Measurements from ENCODE around the gene EPN3. TPM values are rescaled to one million over a fixed set of nuclear protein-coding genes. Genes with fewer than 3 reads are reported as not detected.

Gene EPN3
- total and polyA plus RNA-seq, 5 experiments from 2014 or later: not detected

DNA sequence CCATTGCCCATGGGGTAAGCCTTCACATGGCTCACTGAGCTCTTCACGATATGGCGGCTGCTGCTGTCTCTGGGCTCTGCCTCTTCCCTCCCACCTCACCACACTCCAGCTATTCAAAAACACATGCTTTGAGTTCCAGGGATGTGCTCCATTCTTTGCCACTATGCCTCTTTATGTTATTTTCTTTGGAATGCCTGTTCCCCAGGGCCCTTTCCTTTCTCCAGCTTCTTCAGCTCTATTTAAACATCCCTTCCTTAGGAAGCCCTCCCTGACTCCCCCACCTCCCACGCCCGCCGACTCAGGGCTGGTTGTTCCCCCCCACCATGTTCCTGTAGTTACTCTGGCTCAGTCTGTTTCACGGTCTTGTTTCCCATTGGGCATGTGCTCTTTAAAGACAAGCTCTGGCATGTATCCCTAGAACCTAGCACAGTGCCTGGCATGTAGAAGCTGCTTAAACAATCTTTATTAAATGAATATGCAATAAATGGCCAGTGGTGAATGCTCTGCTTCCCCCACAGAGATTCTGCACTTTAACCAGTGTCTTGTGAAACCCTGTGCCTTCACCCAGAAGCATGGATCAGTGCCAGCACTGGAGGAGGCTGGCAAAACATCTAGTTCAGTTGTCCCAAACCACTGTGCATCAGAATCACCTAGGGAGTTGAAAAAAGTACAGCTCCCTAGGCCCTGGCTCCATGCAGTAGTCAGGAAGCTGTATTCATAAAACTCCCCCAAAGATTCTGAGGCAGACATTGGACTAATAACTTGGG is 17.4 kb upstream of the EPN3 start:
- ATAC-seq (no peak), DNase-seq (peak in 1 of 10 donors; percentile 32)
- H3K27me3 Mint-ChIP-seq: no peaks in the 10 kb centered on the region
- no peak overlapping the region for H3K27ac Mint-ChIP-seq
- H3K36me3 Mint-ChIP-seq: no peaks in the 10 kb centered on the region
- POLR2A ChIA-PET: no interaction called here
- H3K9me3 Mint-ChIP-seq: no peaks in the 10 kb centered on the region
- no peak overlapping the region for H3K4me3 Mint-ChIP-seq
- peaks cover 4 to 12% (median 6%) of the 10 kb centered on the region in 4 donors for H3K4me1 Mint-ChIP-seq

DNA sequence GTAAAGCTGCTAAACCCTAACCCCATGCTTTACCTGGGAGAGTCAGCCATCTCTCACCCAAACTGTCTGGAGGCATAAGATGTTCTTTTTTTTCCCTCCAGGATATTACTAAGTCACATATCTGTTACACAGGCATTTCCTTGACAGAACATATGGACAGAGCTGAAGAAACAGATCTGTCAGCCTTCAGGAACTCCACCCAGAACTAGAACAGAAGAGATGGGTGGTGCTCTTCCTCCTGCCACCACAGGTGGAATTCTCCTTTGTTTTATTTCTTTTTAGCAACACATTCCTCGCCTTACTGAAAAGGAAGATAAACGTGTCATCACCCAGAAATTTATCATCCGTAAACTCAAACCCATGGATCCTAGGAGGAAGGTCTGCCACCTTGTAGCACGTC is 15.5 kb upstream of the EPN3 start:
- no peaks in the 10 kb centered on the region for H3K36me3 Mint-ChIP-seq

GRCh38 chr17:50517504-50518383 is 14.8 kb upstream of the EPN3 start:
- H3K27me3 Mint-ChIP-seq: no peaks in the 10 kb centered on the region
- no peaks in the 10 kb centered on the region for H3K9me3 Mint-ChIP-seq
- POLR2A ChIA-PET: no interaction called here
- no peaks in the 10 kb centered on the region for H3K36me3 Mint-ChIP-seq
- peak overlapping the region in 1 of 10 donors; percentile 77 for H3K27ac Mint-ChIP-seq
- H3K4me3 Mint-ChIP-seq: no peak overlapping the region
- H3K4me1 Mint-ChIP-seq: peaks cover 0 to 4% (median 0%) of the 10 kb centered on the region in 4 donors
- ATAC-seq (no peak), DNase-seq (no peak)

More for the DNA sequence above, 15.5 kb upstream of the EPN3 start:
- Mint-ChIP-seq H3K4me1 (peaks cover 0 to 4% (median 0%) of the 10 kb centered on the region in 4 donors), H3K27ac (peak overlapping the region in 2 of 10 donors; percentile 11 to 14), H3K4me3 (no peak overlapping the region), H3K9me3 (no peaks in the 10 kb centered on the region), H3K27me3 (no peaks in the 10 kb centered on the region)
- no peak for DNase-seq
- POLR2A ChIA-PET: interaction anchor here (0.6 kb wide), 1 partner anchor 43 kb away, joined by 3 read pairs; no protein-coding TSS in a partner anchor
- no peak for ATAC-seq

DNA sequence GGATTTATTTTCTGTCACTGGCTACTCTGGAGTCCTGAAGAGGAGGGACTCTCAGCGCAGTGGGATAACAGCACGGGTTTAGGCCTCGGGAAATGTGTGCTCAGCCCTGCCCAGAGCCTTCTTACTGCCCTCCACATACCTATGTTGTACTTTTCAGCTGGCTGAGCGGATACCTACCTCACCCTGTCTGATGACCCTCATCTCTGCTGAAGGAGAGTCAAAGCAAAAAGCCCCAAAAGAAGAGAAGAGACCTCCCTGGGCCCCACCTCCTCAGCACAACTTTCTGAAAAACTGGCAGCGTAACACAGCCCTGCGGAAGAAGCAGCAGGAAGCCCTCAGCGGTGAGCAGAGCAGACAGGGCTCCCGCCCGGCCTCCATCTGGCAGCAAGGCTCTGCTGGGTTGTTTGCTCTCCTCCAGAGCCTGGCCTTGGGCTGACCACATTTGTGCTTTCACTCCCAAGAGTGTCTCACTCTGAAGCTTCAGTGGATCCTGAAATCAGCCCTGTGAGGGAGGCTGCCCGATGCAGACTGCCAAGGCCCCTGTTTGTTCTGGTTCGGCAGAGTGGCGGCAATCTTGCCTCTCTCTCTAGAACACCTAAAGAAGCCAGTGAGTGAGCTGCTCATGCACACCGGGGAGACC is 14.0 kb upstream of the EPN3 start:
- POLR2A ChIA-PET: no interaction called here
- Mint-ChIP-seq H3K27ac (peak overlapping the region in 3 of 10 donors; percentile 14 to 59 (median 57)), H3K4me1 (peaks cover 0 to 4% (median 0%) of the 10 kb centered on the region in 4 donors), H3K9me3 (no peaks in the 10 kb centered on the region), H3K36me3 (no peaks in the 10 kb centered on the region), H3K27me3 (no peaks in the 10 kb centered on the region), H3K4me3 (no peak overlapping the region)
- no peak for DNase-seq
- no peak for ATAC-seq

DNA sequence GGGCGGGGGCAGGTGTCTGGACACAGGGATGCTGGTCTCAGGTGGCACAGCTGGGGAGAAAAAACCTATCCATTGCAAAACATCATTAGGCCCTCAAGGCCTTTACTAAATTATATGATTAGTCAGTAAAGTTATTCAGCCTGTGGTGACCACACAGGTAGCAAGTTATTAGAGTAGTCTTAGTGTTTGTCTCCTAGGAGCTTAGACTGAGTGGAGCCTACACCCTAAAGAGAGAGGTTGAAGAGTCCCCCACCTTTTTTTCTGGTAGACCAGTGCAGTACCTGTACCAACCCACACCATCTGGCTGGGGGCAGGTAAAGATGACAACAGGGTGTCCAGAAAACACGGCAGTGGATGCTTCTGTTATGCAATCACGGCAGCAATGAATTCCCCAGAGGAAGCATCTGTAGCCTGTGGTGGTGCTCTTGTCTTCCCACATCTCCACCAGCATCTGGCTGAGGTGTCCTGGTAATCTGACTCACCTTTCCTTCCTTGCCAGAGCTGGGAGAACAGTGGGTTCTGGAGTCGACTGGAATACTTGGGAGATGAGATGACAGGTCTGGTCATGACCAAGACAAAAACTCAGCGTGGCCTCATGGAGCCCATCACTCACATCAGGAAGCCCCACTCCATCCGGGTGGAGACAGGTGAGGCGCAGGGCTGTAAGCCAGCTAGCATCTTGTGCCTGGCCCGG is 13.2 kb upstream of the EPN3 start:
- Mint-ChIP-seq H3K27me3 (no peaks in the 10 kb centered on the region), H3K27ac (no peak overlapping the region), H3K4me3 (no peak overlapping the region), H3K4me1 (peaks cover 0 to 4% (median 0%) of the 10 kb centered on the region in 4 donors), H3K36me3 (no peaks in the 10 kb centered on the region), H3K9me3 (no peaks in the 10 kb centered on the region)
- POLR2A ChIA-PET: no interaction called here
- DNase-seq (no peak), ATAC-seq (no peak)

GRCh38 chr17:50520483-50520882 is 12.1 kb upstream of the EPN3 start:
- H3K9me3 Mint-ChIP-seq: no peaks in the 10 kb centered on the region
- ATAC-seq (no peak), DNase-seq (no peak)
- H3K27ac Mint-ChIP-seq: no peak overlapping the region
- H3K36me3 Mint-ChIP-seq: no peaks in the 10 kb centered on the region
- no peaks in the 10 kb centered on the region for H3K27me3 Mint-ChIP-seq
- H3K4me1 Mint-ChIP-seq: peaks cover 0 to 4% (median 0%) of the 10 kb centered on the region in 4 donors
- H3K4me3 Mint-ChIP-seq: no peak overlapping the region
- POLR2A ChIA-PET: no interaction called here

DNA sequence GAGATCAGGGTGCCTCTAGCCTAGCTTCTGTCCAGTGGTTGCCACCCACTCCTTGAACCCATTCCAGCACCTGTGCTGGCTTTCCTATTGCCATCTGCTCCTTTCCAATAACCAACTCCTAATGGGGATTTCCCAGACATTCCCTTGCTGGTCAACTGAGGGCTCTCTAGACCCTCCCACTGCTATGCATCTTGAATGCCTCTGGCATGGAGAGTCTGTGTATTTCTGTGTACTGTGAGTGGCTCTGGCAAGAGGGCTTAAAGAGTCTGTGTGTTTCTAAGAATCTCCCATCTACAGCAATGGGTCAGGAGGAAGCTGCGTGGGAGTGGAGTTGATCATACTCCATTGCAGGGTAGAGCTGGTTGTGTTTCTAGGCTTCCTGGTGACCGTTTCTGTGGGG is 11.0 kb upstream of the EPN3 start:
- ATAC-seq (no peak), DNase-seq (no peak)
- H3K4me3 Mint-ChIP-seq: no peak overlapping the region
- H3K27ac Mint-ChIP-seq: no peak overlapping the region
- H3K9me3 Mint-ChIP-seq: no peaks in the 10 kb centered on the region
- no peaks in the 10 kb centered on the region for H3K27me3 Mint-ChIP-seq
- POLR2A ChIA-PET: no interaction called here
- H3K4me1 Mint-ChIP-seq: peaks cover 0 to 4% (median 0%) of the 10 kb centered on the region in 4 donors
- H3K36me3 Mint-ChIP-seq: no peaks in the 10 kb centered on the region

DNA sequence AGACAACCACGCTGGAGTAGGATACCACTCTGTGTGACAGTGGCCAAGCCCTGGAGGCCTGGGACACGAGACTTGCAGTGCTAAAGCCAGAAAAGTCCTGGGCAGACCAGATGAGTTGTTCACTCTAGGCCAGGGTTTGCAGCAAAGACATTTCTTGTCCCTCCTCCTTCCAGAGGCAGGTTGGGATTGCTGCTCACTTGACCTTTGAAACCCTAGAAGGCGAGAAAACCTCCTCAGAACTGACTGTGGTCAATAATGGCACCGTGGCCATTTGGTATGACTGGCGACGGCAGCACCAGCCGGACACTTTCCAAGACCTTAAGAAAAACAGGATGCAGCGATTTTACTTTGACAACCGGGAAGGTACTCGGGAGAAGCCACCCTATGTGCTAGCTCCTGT is 9.8 kb upstream of the EPN3 start:
- DNase-seq: no peak
- no peak for ATAC-seq
- Mint-ChIP-seq H3K4me3 (no peak overlapping the region), H3K36me3 (no peaks in the 10 kb centered on the region), H3K9me3 (no peaks in the 10 kb centered on the region), H3K27me3 (no peaks in the 10 kb centered on the region), H3K27ac (peak overlapping the region in 1 of 10 donors; percentile 32), H3K4me1 (peaks cover 0 to 1% (median 0%) of the 10 kb centered on the region in 4 donors)
- POLR2A ChIA-PET: no interaction called here

GRCh38 chr17:50523208-50523607 is 9.3 kb upstream of the EPN3 start:
- no peak for ATAC-seq
- peak overlapping the region in 1 of 10 donors; percentile 32 for H3K27ac Mint-ChIP-seq
- no peaks in the 10 kb centered on the region for H3K9me3 Mint-ChIP-seq
- POLR2A ChIA-PET: no interaction called here
- peaks cover 0 to 3% (median under 1%) of the 10 kb centered on the region in 5 donors for H3K27me3 Mint-ChIP-seq
- DNase-seq: no peak
- no peak overlapping the region for H3K4me3 Mint-ChIP-seq
- H3K36me3 Mint-ChIP-seq: no peaks in the 10 kb centered on the region
- H3K4me1 Mint-ChIP-seq: peaks cover 0 to 1% (median 0%) of the 10 kb centered on the region in 4 donors

DNA sequence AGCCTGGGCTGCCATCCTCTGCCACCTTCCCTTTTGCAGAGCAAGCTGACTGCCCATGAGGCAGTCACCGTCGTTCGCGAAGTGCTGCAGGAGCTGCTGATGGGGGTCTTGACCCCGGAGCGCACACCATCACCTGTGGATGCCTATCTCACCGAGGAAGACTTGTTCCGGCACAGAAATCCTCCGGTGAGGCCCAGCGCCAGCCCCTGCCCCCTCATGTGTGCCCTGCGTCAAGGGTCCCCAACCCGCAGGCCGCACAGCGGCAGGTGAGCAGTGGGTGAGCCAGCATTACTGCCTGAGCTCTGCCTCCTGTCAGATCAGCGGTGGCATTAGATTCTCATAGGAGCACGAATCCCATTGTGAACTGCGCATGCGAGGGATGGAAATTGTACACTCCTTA is 7.7 kb upstream of the EPN3 start:
- Mint-ChIP-seq H3K4me3 (no peak overlapping the region), H3K4me1 (no peaks in the 10 kb centered on the region), H3K27me3 (peaks cover 8 to 20% (median 15%) of the 10 kb centered on the region in 5 donors), H3K9me3 (no peaks in the 10 kb centered on the region), H3K27ac (no peak overlapping the region), H3K36me3 (no peaks in the 10 kb centered on the region)
- ATAC-seq (no peak), DNase-seq (no peak)
- POLR2A ChIA-PET: interaction anchor here (0.6 kb wide), 1 partner anchor 51 kb away, joined by 8 read pairs; no protein-coding TSS in a partner anchor

GRCh38 chr17:50527155-50527762 is 5.3 kb upstream of the EPN3 start:
- Mint-ChIP-seq H3K4me1 (peaks cover 0 to 8% (median 5%) of the 10 kb centered on the region in 4 donors), H3K27ac (no peak overlapping the region), H3K27me3 (peaks cover 23 to 44% (median 33%) of the 10 kb centered on the region in 5 donors), H3K36me3 (no peaks in the 10 kb centered on the region), H3K4me3 (no peak overlapping the region), H3K9me3 (no peaks in the 10 kb centered on the region)
- no peak for DNase-seq
- ATAC-seq: no peak
- POLR2A ChIA-PET: no interaction called here

DNA sequence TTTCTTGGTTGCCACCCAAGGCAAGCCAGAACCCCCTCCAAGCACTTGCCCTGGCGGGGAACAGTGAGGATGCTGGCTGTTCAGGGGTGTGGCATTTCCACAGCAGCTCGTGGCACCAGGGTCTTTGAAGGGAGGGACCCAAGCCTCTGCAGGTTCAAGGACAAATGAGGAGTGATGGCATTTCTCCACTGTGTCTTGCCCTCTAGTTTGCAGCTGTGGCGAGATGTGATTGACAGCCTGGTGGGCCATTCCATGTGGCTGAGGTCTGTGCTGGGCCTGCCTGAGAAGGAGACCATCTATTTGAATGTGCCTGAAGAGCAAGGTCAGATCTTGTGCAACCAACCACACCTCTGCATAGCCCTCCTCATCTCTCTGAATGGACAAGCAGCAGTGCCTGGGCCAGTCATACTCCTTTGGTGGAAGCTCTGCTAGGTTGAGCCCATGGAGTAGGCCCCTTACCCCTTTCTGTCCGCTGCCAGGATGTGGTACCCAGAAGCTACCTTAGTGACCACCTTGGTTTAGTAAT is 4.5 kb upstream of the EPN3 start:
- Mint-ChIP-seq H3K4me1 (peaks cover 3 to 13% (median 8%) of the 10 kb centered on the region in 4 donors), H3K27ac (no peak overlapping the region), H3K27me3 (peaks cover 24 to 51% (median 37%) of the 10 kb centered on the region in 5 donors), H3K4me3 (no peak overlapping the region), H3K9me3 (no peaks in the 10 kb centered on the region), H3K36me3 (no peaks in the 10 kb centered on the region)
- POLR2A ChIA-PET: no interaction called here
- ATAC-seq: no peak
- no peak for DNase-seq
